Muscle of leg (tissue), 11 donors: ENCODE results near the gene NLGN1. TPM values are rescaled to one million over a fixed set of nuclear protein-coding genes. Genes with fewer than 3 reads are reported as not detected.

Experiments used
- DNase-seq: peaks from one replicate; pipeline ENCODE4 v3.0.0; 2013
- H3K27ac ChIP-seq: one replicate; pipeline ENCODE4 v1.5.1; 2013; ENCODE audit warnings: mild to moderate bottlenecking, low read length, control low read depth
- H3K27me3 ChIP-seq: one replicate; pipeline ENCODE4 v1.6.1; 2013; ENCODE audit warnings: low read length; ENCODE audit not compliant: control insufficient read depth, insufficient read depth
- H3K36me3 ChIP-seq: one replicate; pipeline ENCODE4 v1.6.1; 2013; ENCODE audit warnings: low read length; ENCODE audit not compliant: control insufficient read depth, insufficient read depth
- H3K4me1 ChIP-seq: one replicate; pipeline ENCODE4 v1.6.1; 2013; ENCODE audit warnings: low read length; ENCODE audit not compliant: control insufficient read depth, insufficient read depth
- H3K4me3 ChIP-seq: one replicate; pipeline ENCODE4 v1.5.1; 2013; ENCODE audit warnings: low read length, control low read depth
- H3K9me3 ChIP-seq: replicated peaks from 2 replicates; pipeline ENCODE4 v1.6.1; 2013; ENCODE audit warnings: low read depth, low read length; ENCODE audit not compliant: control insufficient read depth
- WGBS: methylation state at CpG from one replicate; pipeline ENCODE4 v1.1.5; 2013; ENCODE audit warnings: missing lambda C conversion rate; ENCODE audit not compliant: insufficient coverage; 5-methylcytosine and 5-hydroxymethylcytosine counted together
- polyA plus RNA-seq, 8 donors: library from polyadenylated mRNA; unstranded; fragments of 120-200 nt; gene quantifications; one replicate each; pipeline versions ENCODE4 v1.2.1 to v1.2.3, GENCODE V29; 2013; ENCODE audit warnings: inconsistent platforms in 1 of 8, low replicate concordance in 1 of 8; ENCODE audit not compliant: insufficient read length in 8 of 8, insufficient read depth in 1 of 8
- total RNA-seq: library from RNA; stranded (reverse); fragments of 120-200 nt; gene quantifications from one replicate; pipeline ENCODE4 v1.2.4, GENCODE V29; 2013

The NLGN1 gene
- total and polyA plus RNA-seq, 9 donors, result 0.95 to 8.5 (median 2.7) TPM

DNA sequence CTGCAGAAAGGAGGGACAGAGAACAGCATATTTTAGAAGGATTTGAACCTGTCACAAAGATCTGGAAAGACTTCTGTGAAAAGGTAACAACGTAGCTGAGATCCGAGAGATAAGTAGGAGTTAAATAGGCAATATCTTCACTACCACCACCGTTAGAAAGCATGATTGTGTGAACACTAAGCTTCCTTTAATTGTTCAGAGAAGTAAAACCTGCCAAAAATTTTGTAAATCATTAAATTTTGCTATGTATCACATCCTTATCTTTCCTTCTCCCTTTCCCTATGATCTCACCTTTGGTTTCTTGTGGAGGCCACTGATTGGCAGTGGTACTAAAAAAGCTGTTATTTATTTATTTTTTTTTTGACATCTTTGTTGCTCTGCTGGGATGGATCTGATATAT lies 346.9 kb downstream of the NLGN1 start:
- H3K36me3 ChIP-seq, result no peaks in the 10 kb centered on the region
- H3K4me1 ChIP-seq, result no peaks in the 10 kb centered on the region
- no peaks in the 10 kb centered on the region for H3K27me3 ChIP-seq
- no peaks in the 10 kb centered on the region for H3K9me3 ChIP-seq
- WGBS, result no CpG with 5 or more reads among the region's 3 CpGs
- H3K27ac ChIP-seq, result no peak overlapping the region
- no peak for DNase-seq
- H3K4me3 ChIP-seq, result no peak overlapping the region

- H3K36me3 ChIP-seq, result no peaks in the 10 kb centered on the region
- no peaks in the 10 kb centered on the region for H3K27me3 ChIP-seq
- no peaks in the 10 kb centered on the region for H3K4me1 ChIP-seq
- no peaks in the 10 kb centered on the region for H3K9me3 ChIP-seq
- no peak overlapping the region for H3K4me3 ChIP-seq
- DNase-seq, result no peak
- H3K27ac ChIP-seq, result no peak overlapping the region
- 96% methylated on average over 2 of the region's 4 CpGs for WGBS
Measured at GRCh38 chr3:173744895-173745294, 347.4 kb downstream of the NLGN1 start.

- H3K27ac ChIP-seq, result no peak overlapping the region
- no peaks in the 10 kb centered on the region for H3K4me1 ChIP-seq
- no peak overlapping the region for H3K4me3 ChIP-seq
- no peaks in the 10 kb centered on the region for H3K27me3 ChIP-seq
- no peak for DNase-seq
- 60% methylated on average over 1 of the region's 4 CpGs for WGBS
- no peaks in the 10 kb centered on the region for H3K9me3 ChIP-seq
- no peaks in the 10 kb centered on the region for H3K36me3 ChIP-seq
Measured at GRCh38 chr3:173745952-173746682, 348.6 kb downstream of the NLGN1 start.

DNA sequence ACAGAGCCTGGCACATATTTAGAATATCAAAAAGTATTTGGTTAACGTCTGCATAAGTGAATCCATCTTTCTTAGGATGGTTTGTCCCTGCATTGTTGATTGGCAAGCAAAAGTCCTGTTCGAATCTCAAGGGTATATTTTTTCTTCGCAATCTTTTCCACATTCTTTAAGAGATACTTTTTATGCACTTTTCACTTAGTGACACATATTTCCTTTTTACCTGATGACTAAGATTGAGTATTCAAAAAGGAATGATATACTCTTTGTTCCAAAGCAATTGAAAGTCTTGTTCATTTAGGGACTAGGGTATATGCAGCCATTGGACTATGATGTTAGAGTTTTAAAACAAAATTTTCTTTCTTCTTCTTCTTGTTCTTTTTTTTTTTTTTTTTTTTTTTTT lies 349.9 kb downstream of the NLGN1 start:
- H3K36me3 ChIP-seq, result no peaks in the 10 kb centered on the region

DNA sequence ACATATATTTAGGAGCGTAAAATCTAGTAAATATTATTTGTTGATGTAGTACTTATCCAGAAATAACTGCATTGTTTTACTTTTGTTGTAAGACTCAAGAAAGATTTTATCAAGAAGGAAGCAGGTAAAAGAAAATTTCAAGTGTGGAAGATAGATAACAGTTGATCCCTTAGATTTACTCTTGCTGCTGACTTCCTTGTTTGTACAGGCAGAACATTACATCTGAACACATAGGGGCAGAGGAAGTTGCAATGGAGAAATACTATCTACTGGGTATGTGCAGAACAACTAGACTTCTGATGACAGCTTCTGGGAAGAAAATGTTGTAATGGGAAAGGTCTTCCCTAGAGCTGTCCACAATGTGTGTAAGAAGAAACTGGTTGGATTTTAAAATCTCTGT lies 350.6 kb downstream of the NLGN1 start:
- no peaks in the 10 kb centered on the region for H3K27me3 ChIP-seq
- no peak overlapping the region for H3K27ac ChIP-seq
- H3K36me3 ChIP-seq, result no peaks in the 10 kb centered on the region
- no peak for DNase-seq
- no peaks in the 10 kb centered on the region for H3K9me3 ChIP-seq
- no CpG with 5 or more reads among the region's 1 CpG for WGBS
- no peaks in the 10 kb centered on the region for H3K4me1 ChIP-seq
- H3K4me3 ChIP-seq, result no peak overlapping the region

More for the DNA sequence above, 349.9 kb downstream of the NLGN1 start:
- Histone ChIP-seq H3K4me3 (no peak overlapping the region), H3K27ac (no peak overlapping the region), H3K27me3 (no peaks in the 10 kb centered on the region), H3K9me3 (no peaks in the 10 kb centered on the region), H3K4me1 (no peaks in the 10 kb centered on the region)
- WGBS, result no CpG with 5 or more reads among the region's 3 CpGs
- no peak for DNase-seq

DNA sequence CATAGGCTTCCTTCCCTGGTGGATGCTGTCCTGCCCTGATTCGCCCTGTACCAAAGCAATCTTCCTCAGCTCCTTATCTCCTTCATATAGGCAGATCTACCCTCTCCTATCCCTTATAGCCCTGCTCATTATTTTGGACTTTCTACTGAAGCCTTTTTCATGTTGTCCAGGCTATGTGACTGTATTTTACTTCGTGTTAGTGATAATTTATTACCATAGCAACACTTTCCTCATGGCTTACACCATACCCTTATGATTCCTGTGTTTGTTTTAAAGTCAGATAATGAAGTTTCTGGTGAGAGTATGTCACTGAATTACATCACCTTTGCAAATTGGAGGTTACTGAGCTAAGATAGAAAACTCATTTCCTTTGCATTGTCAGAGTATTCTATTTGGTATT lies 352.6 kb downstream of the NLGN1 start:
- H3K9me3 ChIP-seq, result no peaks in the 10 kb centered on the region
- no CpG with 5 or more reads among the region's 2 CpGs for WGBS
- H3K4me3 ChIP-seq, result no peak overlapping the region
- no peaks in the 10 kb centered on the region for H3K4me1 ChIP-seq
- no peak for DNase-seq
- H3K27me3 ChIP-seq, result no peaks in the 10 kb centered on the region
- no peaks in the 10 kb centered on the region for H3K36me3 ChIP-seq
- no peak overlapping the region for H3K27ac ChIP-seq

DNA sequence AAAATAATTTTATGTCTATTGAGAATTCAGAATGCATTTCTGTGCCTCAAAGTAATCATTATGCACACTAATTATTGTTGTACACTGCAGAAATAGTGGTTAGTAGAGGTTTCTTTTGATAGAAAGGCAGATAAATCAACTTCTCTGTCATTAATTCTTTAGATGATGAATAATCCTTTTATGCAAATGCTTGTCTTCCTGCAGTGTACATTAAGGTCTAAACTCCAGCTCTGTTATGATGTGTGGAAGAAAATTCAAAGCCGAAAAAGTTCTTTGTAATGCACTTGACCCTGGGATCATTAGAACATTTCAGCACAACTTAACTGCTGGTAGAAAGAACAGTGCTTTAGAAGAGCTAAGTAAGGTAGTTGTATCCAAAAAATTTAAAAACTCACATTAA lies 353.0 kb downstream of the NLGN1 start:
- Histone ChIP-seq H3K4me3 (no peak overlapping the region), H3K27me3 (no peaks in the 10 kb centered on the region), H3K9me3 (no peaks in the 10 kb centered on the region), H3K36me3 (no peaks in the 10 kb centered on the region), H3K4me1 (no peaks in the 10 kb centered on the region), H3K27ac (no peak overlapping the region)
- WGBS, result no CpG with 5 or more reads among the region's 1 CpG
- no peak for DNase-seq

- Histone ChIP-seq H3K36me3 (no peaks in the 10 kb centered on the region), H3K27ac (no peak overlapping the region), H3K4me1 (no peaks in the 10 kb centered on the region)
Measured at GRCh38 chr3:173753593-173753992, 356.0 kb downstream of the NLGN1 start.

DNA sequence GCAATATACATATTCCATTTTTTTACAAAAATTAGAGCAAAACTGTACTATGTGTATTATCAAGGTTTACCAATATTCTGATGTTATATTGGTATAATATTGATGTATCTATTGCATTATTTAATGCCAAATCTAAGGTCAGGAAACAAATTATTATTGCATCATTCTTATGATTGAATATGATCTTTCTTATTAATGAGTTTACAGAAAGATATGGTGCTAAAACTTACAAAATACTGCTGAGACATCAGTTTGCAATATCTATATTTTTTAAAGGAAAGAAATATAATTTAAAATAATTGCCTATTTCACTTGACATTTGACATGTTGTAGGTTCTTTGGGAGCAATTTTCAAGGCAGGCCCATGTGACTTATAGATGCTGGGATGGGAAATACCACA lies 357.6 kb downstream of the NLGN1 start:
- no peak for DNase-seq
- Histone ChIP-seq H3K36me3 (no peaks in the 10 kb centered on the region), H3K27me3 (no peaks in the 10 kb centered on the region), H3K9me3 (no peaks in the 10 kb centered on the region), H3K4me3 (no peak overlapping the region), H3K27ac (no peak overlapping the region), H3K4me1 (no peaks in the 10 kb centered on the region)

More at GRCh38 chr3:173753593-173753992, 356.0 kb downstream of the NLGN1 start:
- no peak for DNase-seq
- Histone ChIP-seq H3K27me3 (no peaks in the 10 kb centered on the region), H3K9me3 (no peaks in the 10 kb centered on the region), H3K4me3 (no peak overlapping the region)

DNA sequence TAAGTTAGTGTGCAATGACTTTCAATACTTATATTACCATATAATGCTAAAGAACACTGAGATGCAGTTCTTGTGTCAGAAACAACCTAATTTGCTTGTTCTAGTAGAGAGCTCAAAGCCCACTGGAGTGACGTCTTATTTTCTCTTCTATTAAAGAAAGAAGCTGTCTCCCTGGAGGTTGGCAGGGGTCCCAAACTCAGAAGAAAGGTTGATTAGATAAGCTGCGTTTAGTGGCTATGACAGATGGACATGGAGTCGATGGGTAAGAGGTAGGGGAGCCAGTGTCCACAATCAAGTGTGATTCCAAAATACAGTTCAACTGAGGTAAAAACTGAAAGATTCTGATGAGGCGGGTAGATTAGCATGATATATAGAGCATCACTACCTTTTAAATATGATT lies 363.6 kb downstream of the NLGN1 start:
- no peak for DNase-seq
- WGBS, result 95% methylated on average over 2 of the region's 4 CpGs
- no peaks in the 10 kb centered on the region for H3K9me3 ChIP-seq
- H3K27ac ChIP-seq, result no peak overlapping the region
- H3K4me1 ChIP-seq, result no peaks in the 10 kb centered on the region
- no peaks in the 10 kb centered on the region for H3K36me3 ChIP-seq
- no peak overlapping the region for H3K4me3 ChIP-seq
- no peaks in the 10 kb centered on the region for H3K27me3 ChIP-seq

GRCh38 chr3:173762501-173762900 lies 365.0 kb downstream of the NLGN1 start:
- Histone ChIP-seq H3K9me3 (no peaks in the 10 kb centered on the region), H3K4me1 (no peaks in the 10 kb centered on the region), H3K36me3 (no peaks in the 10 kb centered on the region), H3K27me3 (no peaks in the 10 kb centered on the region), H3K27ac (no peak overlapping the region), H3K4me3 (no peak overlapping the region)
- WGBS, result no CpG with 5 or more reads among the region's 4 CpGs
- no peak for DNase-seq
